Heart left ventricle (tissue), 16 donors: ENCODE measurements around the gene CDON. TPM values are rescaled to one million over a fixed set of nuclear protein-coding genes. Genes with fewer than 3 reads are reported as not detected.

Experiments used
- ATAC-seq, 4 donors: fragments of 200-7000 bp; cut with Tn5 transposase; one replicate each; pipeline ENCODE4 v1.9.1; 2020 to 2022; ENCODE audit warnings: moderate library complexity in 4 of 4, mild to moderate bottlenecking in 3 of 4, moderate number of reproducible peaks in 1 of 4
- DNase-seq, 5 donors: peaks; one replicate each; pipeline ENCODE4 v3.0.0-alpha.2; 2020
- H3K27ac ChIP-seq, 12 donors: fragments of 200-600 bp; sonication (generic) in 4 of 12; one replicate each; pipeline versions ENCODE4 v1.5.0 to v1.8.0; 2016 to 2022; ENCODE audit warnings: mild to moderate bottlenecking in 2 of 12
- H3K27me3 ChIP-seq, 9 donors: fragments of 200-600 bp; sonication (generic) in 2 of 9; one replicate each; pipeline versions ENCODE4 v1.5.1 to v1.8.0; 2016 to 2022; ENCODE audit warnings: mild to moderate bottlenecking in 3 of 9
- H3K36me3 ChIP-seq, 9 donors: fragments of 200-600 bp; sonication (generic) in 2 of 9; one replicate each; pipeline versions ENCODE4 v1.5.0 to v1.8.0; 2018 to 2022; ENCODE audit warnings: mild to moderate bottlenecking in 2 of 9
- H3K4me1 ChIP-seq, 12 donors: fragments of 200-600 bp; sonication (generic) in 4 of 12; one replicate each; pipeline versions ENCODE4 v1.5.0 to v1.8.0; 2016 to 2022; ENCODE audit warnings: mild to moderate bottlenecking in 3 of 12
- H3K4me3 ChIP-seq, 12 donors: fragments of 200-600 bp; sonication (generic) in 4 of 12; one replicate each; pipeline versions ENCODE4 v1.5.0 to v1.8.0; 2017 to 2022; ENCODE audit warnings: mild to moderate bottlenecking in 9 of 12, moderate library complexity in 4 of 12
- H3K9me3 ChIP-seq, 12 donors: fragments of 200-600 bp; sonication (generic) in 4 of 12; one replicate each; pipeline versions ENCODE4 v1.5.0 to v1.8.0; 2016 to 2022; ENCODE audit warnings: mild to moderate bottlenecking in 1 of 12
- POLR2A ChIP-seq, 2 donors: fragments of 450-650 bp; IDR thresholded peaks; one replicate each; pipeline ENCODE4 v1.6.1; 2017; ENCODE audit warnings: antibody characterized with exemption in 2 of 2, mild to moderate bottlenecking in 2 of 2, moderate library complexity in 2 of 2
- WGBS, 4 donors: extraction: QIAGEN DNeasy Blood & Tissue Kit in 2 of 4; methylation state at CpG; one replicate each; pipeline versions ENCODE4 v1.1.5 to v1.1.7; 2013 to 2018; 5-methylcytosine and 5-hydroxymethylcytosine counted together
- intact Hi-C, 10 donors: fragments of 100-400 bp; cut with DNase I; formaldehyde crosslinking; loops; one replicate each; pipeline versions ENCODE4 v1.11.1 to v1.14.2; 2022
- polyA plus RNA-seq, 2 donors: library from polyadenylated mRNA; stranded (reverse); fragments of 200-250 nt; gene quantifications; one replicate each; pipeline ENCODE4 v1.2.3, GENCODE V29; 2013
- total RNA-seq, 9 donors: library from RNA; depleted of rRNA in 2 of 9; stranded (reverse); fragments of >200 nt in 2 of 9; fragmentation: NEBNext Ultra II Directional in 3 of 9; extraction: Animal tissue kit (Norgen Biotek cat#: 25700) in 3 of 9; gene quantifications; one replicate each; pipeline versions ENCODE4 v1.1.0 to v1.2.4, GENCODE V29; 2016 to 2023
- TF ChIP-seq, protein P1 (sequence below), 12 donors: fragments of 200-600 bp; sonication (generic) in 4 of 12; IDR thresholded peaks; one replicate each; pipeline versions ENCODE4 v1.5.0 to v1.8.0; 2018 to 2022; ENCODE audit warnings: antibody characterized with exemption in 12 of 12, mild to moderate bottlenecking in 5 of 12
- donor health status: ischemic (EF 13 %, LVEDD 7.1; RV severe dilation, severe dysfunction).
- donor health status: healthy with polysubstance abuse.
- donor health status: DM: no; HTN: yes; CAD: no.
- donor health status: DM: no; HTN: no; CAD: no.
- donor health status: ischemic (EF 25% LVEDD 6.9; RV normal size, moderate dysfunction).
- donor health status: ischemic (EF 25% LVEDD 5.7; RV mildly dilated, moderate dysfunction).
- donor health status: healthy.
- donor health status: DM: yes; HTN: yes; CAD: no.
- donor health status: ischemic (EF 35%, LVEDD 5.7; RV mildly dilated, moderate dysfunction).
- donor health status: nonischemic (EF 11% LVEDD 7.7; RV severe dilation, severe dysfunction).
- donor health status: DM: yes; HTN: yes; CAD: no.
- donor health status: PGD.
- donor health status: ischemic (EF 29% LVEDD 5.4; RV normal size, mild dysfunction).
- donor health status: nonischemic (EF 23%, LVEDD 6.1; RV moderate dilation, normal function).

The CDON gene
- total and polyA plus RNA-seq, 11 donors: 1.2 to 51.5 (median 7.3) TPM

DNA sequence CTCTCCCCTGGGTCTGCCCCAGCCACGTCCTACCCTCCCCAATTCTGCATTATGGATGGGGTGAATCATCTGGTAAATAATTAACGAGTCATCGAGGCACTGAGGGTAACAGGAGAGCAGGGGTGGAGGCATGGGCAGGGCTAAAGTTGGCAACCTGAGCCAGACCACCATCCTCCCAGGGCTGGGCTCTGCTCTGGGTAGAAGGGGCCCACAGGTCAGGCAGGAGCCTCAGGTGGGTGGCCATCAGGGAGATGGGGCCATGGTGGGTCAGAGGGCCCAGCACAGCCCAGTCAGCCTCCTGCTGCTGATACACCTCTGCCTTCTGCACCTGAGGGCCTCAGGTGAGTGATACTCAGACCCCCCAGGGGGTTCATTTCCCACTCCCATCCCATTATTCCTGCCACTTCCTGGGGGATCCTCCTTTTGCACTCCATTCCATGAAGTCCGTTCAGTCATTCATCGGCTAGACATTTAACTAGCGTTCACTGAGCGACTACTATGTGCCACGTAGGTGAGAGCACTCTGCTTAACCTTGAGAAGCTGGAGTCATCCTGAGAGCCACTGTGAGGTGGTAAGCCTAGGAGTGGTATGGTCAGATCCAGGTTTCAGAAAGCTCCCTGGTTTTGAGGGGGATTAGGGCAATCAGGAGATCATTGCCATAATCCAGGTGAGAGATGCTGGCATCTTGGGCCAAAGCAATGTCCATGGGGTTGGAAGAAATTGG lies 116.7 kb downstream of the CDON start, which contains the start of gene VSIG10L2:
Gene VSIG10L2, plus strand, starts transcription at position 248 of the 724 bp plus-strand sequence. Its CDS starts 12 bp downstream, at position 260.
- no peak within 1 kb of the TSS for H3K4me3 ChIP-seq
- no peak within 1 kb of the TSS for H3K27ac ChIP-seq
- peak in 1 of 5 donors; percentile 14 for DNase-seq
- peaks cover 0 to 25% (median 15%) of the 10 kb centered on the region in 12 donors for H3K4me1 ChIP-seq
- no peaks in the 10 kb centered on the region for H3K9me3 ChIP-seq
- peaks cover 0 to 7% (median 0%) of the 10 kb centered on the region in 9 donors for H3K27me3 ChIP-seq
- intact Hi-C loops: loop anchor here in 2 of 10 donors (10.0 kb wide), 1 partner anchor 109 kb away; no protein-coding TSS in a partner anchor
- WGBS, 4 donors: 86 to 92% (median 89%) methylated on average over 8 of the region's 8 CpGs
- H3K36me3 ChIP-seq: no peaks in the 10 kb centered on the region
- ATAC-seq: no peak
- TF ChIP-seq POLR2A (IDR thresholded peaks at IDR 0.05): no peak
- TF ChIP-seq, protein P1, sequence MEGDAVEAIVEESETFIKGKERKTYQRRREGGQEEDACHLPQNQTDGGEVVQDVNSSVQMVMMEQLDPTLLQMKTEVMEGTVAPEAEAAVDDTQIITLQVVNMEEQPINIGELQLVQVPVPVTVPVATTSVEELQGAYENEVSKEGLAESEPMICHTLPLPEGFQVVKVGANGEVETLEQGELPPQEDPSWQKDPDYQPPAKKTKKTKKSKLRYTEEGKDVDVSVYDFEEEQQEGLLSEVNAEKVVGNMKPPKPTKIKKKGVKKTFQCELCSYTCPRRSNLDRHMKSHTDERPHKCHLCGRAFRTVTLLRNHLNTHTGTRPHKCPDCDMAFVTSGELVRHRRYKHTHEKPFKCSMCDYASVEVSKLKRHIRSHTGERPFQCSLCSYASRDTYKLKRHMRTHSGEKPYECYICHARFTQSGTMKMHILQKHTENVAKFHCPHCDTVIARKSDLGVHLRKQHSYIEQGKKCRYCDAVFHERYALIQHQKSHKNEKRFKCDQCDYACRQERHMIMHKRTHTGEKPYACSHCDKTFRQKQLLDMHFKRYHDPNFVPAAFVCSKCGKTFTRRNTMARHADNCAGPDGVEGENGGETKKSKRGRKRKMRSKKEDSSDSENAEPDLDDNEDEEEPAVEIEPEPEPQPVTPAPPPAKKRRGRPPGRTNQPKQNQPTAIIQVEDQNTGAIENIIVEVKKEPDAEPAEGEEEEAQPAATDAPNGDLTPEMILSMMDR (IDR thresholded peaks at IDR 0.05): no peak

DNA sequence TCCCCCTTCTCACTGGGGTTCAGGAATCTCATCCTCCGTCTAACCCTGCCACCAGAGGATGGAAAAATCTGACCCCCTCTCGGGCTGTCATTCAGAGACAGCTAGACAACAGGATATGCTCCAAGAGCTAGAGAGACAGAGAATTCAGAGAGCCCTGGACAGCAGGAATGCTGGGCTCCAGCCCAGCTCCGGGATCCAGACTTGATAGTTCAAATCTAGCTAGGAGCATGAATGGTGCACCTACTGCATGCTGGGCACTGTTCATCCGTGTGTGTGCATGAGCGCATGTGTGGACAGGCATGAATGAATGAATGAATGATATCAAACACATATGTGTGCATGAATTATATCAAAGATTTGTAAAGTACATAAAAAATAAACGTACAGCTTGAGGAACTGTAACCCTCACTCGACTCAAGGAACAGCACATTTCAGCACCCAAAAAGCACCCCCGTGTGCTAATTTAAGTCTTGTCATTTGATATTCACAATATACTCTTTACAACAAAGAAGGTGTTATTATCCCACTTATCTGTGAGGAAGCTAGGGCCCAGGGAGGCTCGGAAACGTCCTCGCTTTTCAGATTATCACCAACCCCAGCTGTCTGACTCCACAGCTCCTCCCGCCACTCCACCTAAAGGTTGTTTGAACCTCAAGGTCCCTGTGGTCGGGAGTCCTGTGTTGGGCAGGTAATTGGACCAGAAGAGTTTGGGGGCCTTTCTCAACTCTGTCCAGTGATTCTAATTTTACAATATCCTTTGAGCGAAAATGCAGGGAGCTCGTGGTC lies 117.5 kb downstream of the CDON start:
- Histone ChIP-seq H3K27me3 (peaks cover 0 to 7% (median 0%) of the 10 kb centered on the region in 9 donors), H3K36me3 (no peaks in the 10 kb centered on the region), H3K27ac (no peak overlapping the region), H3K9me3 (no peaks in the 10 kb centered on the region), H3K4me3 (no peak overlapping the region), H3K4me1 (peaks cover 0 to 21% (median 11%) of the 10 kb centered on the region in 12 donors)
- DNase-seq (peak in 1 of 5 donors; percentile 6), ATAC-seq (no peak)
- 75 to 78% (median 77%) methylated on average over 15 of the region's 15 CpGs for WGBS, 4 donors
- intact Hi-C loops: loop anchor here in 2 of 10 donors (10.0 kb wide), 1 partner anchor 110 kb away; no protein-coding TSS in a partner anchor
- TF ChIP-seq, protein P1 (IDR thresholded peaks at IDR 0.05): no peak
- no peak for TF ChIP-seq POLR2A (IDR thresholded peaks at IDR 0.05)

DNA sequence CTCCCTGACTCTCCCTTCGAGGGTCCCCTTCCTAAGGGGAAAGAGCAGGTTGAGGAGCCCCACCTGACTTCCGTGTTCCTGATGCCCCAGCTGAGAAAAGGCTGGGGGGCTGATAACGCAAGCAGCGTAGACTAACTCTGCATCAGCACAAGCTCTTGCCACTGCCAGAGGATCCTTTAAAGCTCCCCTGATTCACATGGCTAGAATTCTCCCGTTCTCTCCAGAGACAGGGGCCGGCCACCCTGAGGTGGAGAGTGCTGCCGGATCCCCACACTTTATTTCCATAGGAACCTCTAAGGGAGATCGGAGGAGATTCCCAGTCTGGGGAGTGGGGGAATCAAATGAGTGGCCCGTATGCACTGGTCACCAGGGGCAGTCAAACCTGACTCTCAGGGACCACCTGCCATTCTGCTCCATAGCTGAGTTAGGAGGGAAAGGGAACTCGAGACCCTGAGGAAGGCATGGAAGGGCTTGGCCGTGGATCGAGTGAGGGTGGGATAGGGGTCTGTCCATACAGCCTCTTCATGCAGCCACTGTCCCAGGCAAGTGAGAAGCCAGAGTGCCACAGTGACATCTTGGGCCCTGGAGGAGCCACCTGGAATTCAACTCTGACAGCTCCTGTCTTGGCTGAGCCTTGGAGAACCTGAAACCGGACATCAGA lies 118.2 kb downstream of the CDON start:
- intact Hi-C loops: loop anchor here in 6 of 10 donors (5.0 to 10.0 kb wide), 3 partner anchors 110 to 248 kb away; partner anchors contain the start of gene CDON (in 1 of the 6)
- Histone ChIP-seq H3K27me3 (peaks cover 0 to 7% (median 0%) of the 10 kb centered on the region in 9 donors), H3K4me3 (no peak overlapping the region), H3K4me1 (peaks cover 0 to 21% (median 11%) of the 10 kb centered on the region in 12 donors), H3K36me3 (no peaks in the 10 kb centered on the region), H3K9me3 (no peaks in the 10 kb centered on the region), H3K27ac (no peak overlapping the region)
- TF ChIP-seq POLR2A (IDR thresholded peaks at IDR 0.05): no peak
- TF ChIP-seq, protein P1 (IDR thresholded peaks at IDR 0.05): no peak
- peak in 1 of 5 donors; percentile 12 for DNase-seq
- 86 to 88% (median 87%) methylated on average over 11 to 13 of the region's 13 CpGs for WGBS, 4 donors
- no peak for ATAC-seq
